Measurements from ENCODE around the gene XYLT1.

The XYLT1 gene

GRCh38 chr16:17356243-17356933, 114.4 kb downstream of the XYLT1 start:
- Histone ChIP-seq H3K4me1 (ENCODE audit: low read depth, poor library complexity, severe bottlenecking) (no peaks in the 10 kb centered on the region), H4K20me1 (ENCODE audit: insufficient read depth) (no peaks in the 10 kb centered on the region), H3K4me2 (no peak overlapping the region), H3K4me3 (IDR thresholded peaks at IDR 0.05; ENCODE audit: insufficient read depth, low read depth, low read length) (no peak overlapping the region), H3K27me3 (ENCODE audit: insufficient read depth, low read depth) (no peaks in the 10 kb centered on the region), H3K36me3 (ENCODE audit: insufficient read depth) (no peaks in the 10 kb centered on the region), H3K79me2 (ENCODE audit: insufficient read depth, low read depth) (no peaks in the 10 kb centered on the region; the same call in 1 of the 2 replicates), H3K9ac (no peak overlapping the region), H3K27ac (no peak overlapping the region), H2AFZ (ENCODE audit: low read depth) (no peak overlapping the region)
- no peak for TF ChIP-seq CTCF (conservative IDR thresholded peaks at IDR 0.05; ENCODE audit: low read depth, low read length)

DNA sequence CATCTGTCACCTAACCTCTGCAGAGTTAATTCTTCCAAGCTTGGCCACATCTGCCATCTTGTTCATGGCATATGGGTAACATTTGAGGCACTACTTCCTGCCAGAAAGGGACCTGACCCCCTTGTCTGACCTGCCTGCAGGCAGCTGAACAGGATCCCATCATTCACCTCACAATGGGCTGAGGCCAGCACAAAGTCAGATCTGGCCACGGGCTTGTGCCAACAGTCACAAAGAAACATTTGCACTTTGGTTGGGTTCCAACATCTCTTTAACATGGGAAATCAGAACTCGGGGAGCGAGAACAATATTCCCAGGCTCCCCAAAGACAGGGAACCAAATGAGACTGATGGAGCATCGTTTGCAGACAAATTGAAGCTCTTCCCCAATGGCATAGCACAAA, 116.1 kb downstream of the XYLT1 start:
- H3K4me2 ChIP-seq, result no peak overlapping the region
- no peak overlapping the region for H3K9ac ChIP-seq
- no peaks in the 10 kb centered on the region for H4K20me1 ChIP-seq (ENCODE audit: insufficient read depth)
- no peak overlapping the region for H3K27ac ChIP-seq
- H3K4me1 ChIP-seq (ENCODE audit: low read depth, poor library complexity, severe bottlenecking), result no peaks in the 10 kb centered on the region
- no peak overlapping the region for H3K4me3 ChIP-seq (IDR thresholded peaks at IDR 0.05; ENCODE audit: insufficient read depth, low read depth, low read length)
- no peak for TF ChIP-seq CTCF (conservative IDR thresholded peaks at IDR 0.05; ENCODE audit: low read depth, low read length)
- H3K36me3 ChIP-seq (ENCODE audit: insufficient read depth), result no peaks in the 10 kb centered on the region
- no peak overlapping the region for H2AFZ ChIP-seq (ENCODE audit: low read depth)
- no peaks in the 10 kb centered on the region for H3K79me2 ChIP-seq (ENCODE audit: insufficient read depth, low read depth)
- H3K27me3 ChIP-seq (ENCODE audit: insufficient read depth, low read depth), result no peaks in the 10 kb centered on the region

DNA sequence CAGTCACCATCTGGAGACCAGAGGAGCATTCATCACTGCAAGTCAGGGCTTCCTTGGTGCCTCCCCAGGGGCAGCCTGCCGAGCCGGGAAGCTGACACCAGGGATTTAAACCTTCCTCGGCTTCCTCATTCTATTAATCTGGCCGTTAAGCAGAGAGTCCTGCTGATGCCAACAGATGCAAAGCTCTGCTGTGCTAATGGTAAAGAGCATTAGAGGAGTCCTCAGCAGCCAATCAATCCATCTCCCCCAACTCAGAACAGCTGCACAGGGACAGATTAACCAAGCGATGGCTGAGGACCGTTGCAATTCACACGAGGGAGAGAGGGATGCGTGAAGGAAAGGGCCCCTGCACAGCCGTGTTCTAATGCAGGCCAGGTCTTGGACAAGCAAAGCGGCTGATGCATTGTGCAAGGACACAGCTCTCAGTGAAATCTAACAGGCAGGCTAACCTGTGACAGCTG, 116.6 kb downstream of the XYLT1 start:
- H3K79me2 ChIP-seq (ENCODE audit: insufficient read depth, low read depth), result no peaks in the 10 kb centered on the region
- H3K4me1 ChIP-seq (ENCODE audit: low read depth, poor library complexity, severe bottlenecking), result no peaks in the 10 kb centered on the region
- no peak overlapping the region for H3K9ac ChIP-seq
- H3K4me3 ChIP-seq (IDR thresholded peaks at IDR 0.05; ENCODE audit: insufficient read depth, low read depth, low read length), result no peak overlapping the region
- no peaks in the 10 kb centered on the region for H3K27me3 ChIP-seq (ENCODE audit: insufficient read depth, low read depth)
- H2AFZ ChIP-seq (ENCODE audit: low read depth), result no peak overlapping the region
- no peak overlapping the region for H3K27ac ChIP-seq
- TF ChIP-seq CTCF (conservative IDR thresholded peaks at IDR 0.05; ENCODE audit: low read depth, low read length), result no peak
- no peaks in the 10 kb centered on the region for H3K36me3 ChIP-seq (ENCODE audit: insufficient read depth)
- no peaks in the 10 kb centered on the region for H4K20me1 ChIP-seq (ENCODE audit: insufficient read depth)
- H3K4me2 ChIP-seq, result no peak overlapping the region

DNA sequence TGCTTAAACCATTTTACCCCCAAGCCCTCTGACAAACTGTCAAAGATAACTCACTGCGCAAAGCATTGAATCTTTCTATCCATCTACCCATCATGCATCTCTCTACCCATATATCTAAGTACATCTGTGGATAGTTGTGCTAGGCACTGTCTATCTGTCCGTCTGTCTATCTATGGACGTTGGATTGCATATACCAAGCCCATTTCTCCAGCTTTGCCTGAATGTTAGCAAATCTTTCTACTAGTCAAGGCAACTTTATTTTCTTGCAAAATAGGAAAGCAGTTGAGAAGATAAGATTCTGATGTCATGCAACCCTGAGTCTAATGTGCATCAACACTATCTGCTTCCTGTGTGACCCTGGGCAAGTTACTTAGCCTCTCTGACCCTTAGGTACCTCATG, 117.2 kb downstream of the XYLT1 start:
- TF ChIP-seq CTCF (conservative IDR thresholded peaks at IDR 0.05; ENCODE audit: low read depth, low read length), result no peak
- H3K36me3 ChIP-seq (ENCODE audit: insufficient read depth), result no peaks in the 10 kb centered on the region
- H3K4me2 ChIP-seq, result no peak overlapping the region
- no peak overlapping the region for H3K27ac ChIP-seq
- no peaks in the 10 kb centered on the region for H3K27me3 ChIP-seq (ENCODE audit: insufficient read depth, low read depth)
- no peak overlapping the region for H3K4me3 ChIP-seq (IDR thresholded peaks at IDR 0.05; ENCODE audit: insufficient read depth, low read depth, low read length)
- no peak overlapping the region for H3K9ac ChIP-seq
- H3K79me2 ChIP-seq (ENCODE audit: insufficient read depth, low read depth), result no peaks in the 10 kb centered on the region
- H3K4me1 ChIP-seq (ENCODE audit: low read depth, poor library complexity, severe bottlenecking), result peaks cover 2% of the 10 kb centered on the region
- no peak overlapping the region for H2AFZ ChIP-seq (ENCODE audit: low read depth)
- H4K20me1 ChIP-seq (ENCODE audit: insufficient read depth), result no peaks in the 10 kb centered on the region
